Esophagus muscularis mucosa (tissue), 4 donors: Measurements from ENCODE around the gene GSK3B. TPM values are rescaled to one million over a fixed set of nuclear protein-coding genes. Genes with fewer than 3 reads are reported as not detected.

Experiments used
- DNase-seq: peaks from one replicate; pipeline ENCODE4 v3.0.0-alpha.2; 2017; ENCODE audit errors: extremely low spot score
- H3K27ac ChIP-seq, 4 donors: fragments of 200-600 bp; sonication (generic); replicated peaks in 1 of 4; 1 replicate in 3 of 4; 2 replicates in 1 of 4; pipeline ENCODE4 v1.5.1; 2016 to 2019; ENCODE audit warnings: mild to moderate bottlenecking in 1 of 4
- H3K27me3 ChIP-seq, 4 donors: fragments of 200-600 bp; sonication (generic); one replicate each; pipeline versions ENCODE4 v1.5.1 to v1.6.0; 2016 to 2019
- H3K36me3 ChIP-seq, 4 donors: fragments of 200-600 bp; sonication (generic); one replicate each; pipeline ENCODE4 v1.5.1; 2016 to 2019
- H3K4me1 ChIP-seq, 4 donors: fragments of 200-600 bp; sonication (generic); one replicate each; pipeline ENCODE4 v1.5.1; 2016 to 2019
- H3K4me3 ChIP-seq, 4 donors: fragments of 200-600 bp; sonication (generic); 1 replicate in 2 of 4; 2 replicates in 2 of 4; pipeline ENCODE4 v1.5.1; 2016 to 2019; ENCODE audit warnings: mild to moderate bottlenecking in 4 of 4, moderate library complexity in 1 of 4
- H3K9me3 ChIP-seq, 4 donors: fragments of 200-600 bp; sonication (generic); 1 replicate in 3 of 4; 2 replicates in 1 of 4; pipeline ENCODE4 v1.5.1; 2016 to 2019
- EP300 ChIP-seq: sonication (generic); formaldehyde crosslinking; IDR thresholded peaks from one replicate; pipeline ENCODE4 v1.6.1; 2017; ENCODE audit warnings: antibody characterized with exemption
- POLR2A ChIP-seq: fragments of 450-650 bp; IDR thresholded peaks from one replicate; pipeline ENCODE4 v1.6.1; 2017; ENCODE audit warnings: antibody characterized with exemption, moderate library complexity, mild to moderate bottlenecking, low read depth
- POLR2AphosphoS5 ChIP-seq, 2 donors: sonication (generic); formaldehyde crosslinking; IDR thresholded peaks; one replicate each; pipeline ENCODE4 v1.6.1; 2017; ENCODE audit warnings: antibody characterized with exemption in 2 of 2
- WGBS: methylation state at CpG from one replicate; pipeline ENCODE4 v1.1.5; 2018; 5-methylcytosine and 5-hydroxymethylcytosine counted together
- intact Hi-C: fragments of 100-400 bp; cut with DNase I; formaldehyde crosslinking; loops from one replicate; pipeline ENCODE4 v1.15.1; 2023
- total RNA-seq, 4 donors: library from RNA; depleted of rRNA; stranded (reverse); fragments of >200 nt; gene quantifications; one replicate each; pipeline versions ENCODE4 v1.1.0 to v1.2.1, GENCODE V29; 2016
- TF ChIP-seq, protein P1 (sequence below), 3 experiments: fragments of 200-600 bp in 2 of 3; fragments of 450-650 bp in 1 of 3; sonication (generic) in 2 of 3; IDR thresholded peaks; one replicate each; pipeline ENCODE4 v1.5.1; 2017 to 2019; ENCODE audit warnings: antibody characterized with exemption in 3 of 3, mild to moderate bottlenecking in 2 of 3, moderate library complexity in 1 of 3

GSK3B gene
- total RNA-seq, 4 donors from 2014 or later: 30.3 to 35.4 (median 31.3) TPM

DNA sequence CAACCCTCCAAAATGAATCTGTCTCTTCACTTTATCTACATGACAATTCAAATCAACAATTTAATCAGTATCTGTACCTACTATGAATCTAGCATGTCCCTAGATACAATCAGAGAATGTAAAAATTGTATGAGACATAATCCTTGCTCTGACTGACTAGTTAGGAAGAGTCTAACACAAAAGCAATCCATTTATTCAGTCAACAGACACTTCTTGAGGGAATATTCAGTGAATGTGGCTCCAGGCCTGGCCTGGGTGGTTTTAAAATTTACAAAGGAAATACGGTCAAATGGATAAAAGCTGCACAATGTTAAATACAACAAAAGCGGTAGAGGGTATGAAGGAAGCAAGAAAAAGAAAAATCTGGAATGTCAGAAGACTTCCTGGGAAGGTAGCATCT, 45.2 kb downstream of the GSK3B start:
- Histone ChIP-seq H3K36me3 (no peaks in the 10 kb centered on the region), H3K27ac (no peak overlapping the region), H3K4me1 (peaks cover 43 to 51% (median 46%) of the 10 kb centered on the region in 4 donors), H3K27me3 (no peaks in the 10 kb centered on the region), H3K9me3 (peaks cover 0 to 15% (median 10%) of the 10 kb centered on the region in 4 donors), H3K4me3 (no peak overlapping the region)
- 85% methylated on average over 2 of the region's 2 CpGs for WGBS
- no peak for DNase-seq
- intact Hi-C loops: no loop called here
- TF ChIP-seq, protein P1, sequence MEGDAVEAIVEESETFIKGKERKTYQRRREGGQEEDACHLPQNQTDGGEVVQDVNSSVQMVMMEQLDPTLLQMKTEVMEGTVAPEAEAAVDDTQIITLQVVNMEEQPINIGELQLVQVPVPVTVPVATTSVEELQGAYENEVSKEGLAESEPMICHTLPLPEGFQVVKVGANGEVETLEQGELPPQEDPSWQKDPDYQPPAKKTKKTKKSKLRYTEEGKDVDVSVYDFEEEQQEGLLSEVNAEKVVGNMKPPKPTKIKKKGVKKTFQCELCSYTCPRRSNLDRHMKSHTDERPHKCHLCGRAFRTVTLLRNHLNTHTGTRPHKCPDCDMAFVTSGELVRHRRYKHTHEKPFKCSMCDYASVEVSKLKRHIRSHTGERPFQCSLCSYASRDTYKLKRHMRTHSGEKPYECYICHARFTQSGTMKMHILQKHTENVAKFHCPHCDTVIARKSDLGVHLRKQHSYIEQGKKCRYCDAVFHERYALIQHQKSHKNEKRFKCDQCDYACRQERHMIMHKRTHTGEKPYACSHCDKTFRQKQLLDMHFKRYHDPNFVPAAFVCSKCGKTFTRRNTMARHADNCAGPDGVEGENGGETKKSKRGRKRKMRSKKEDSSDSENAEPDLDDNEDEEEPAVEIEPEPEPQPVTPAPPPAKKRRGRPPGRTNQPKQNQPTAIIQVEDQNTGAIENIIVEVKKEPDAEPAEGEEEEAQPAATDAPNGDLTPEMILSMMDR (IDR thresholded peaks at IDR 0.05): no peak

DNA sequence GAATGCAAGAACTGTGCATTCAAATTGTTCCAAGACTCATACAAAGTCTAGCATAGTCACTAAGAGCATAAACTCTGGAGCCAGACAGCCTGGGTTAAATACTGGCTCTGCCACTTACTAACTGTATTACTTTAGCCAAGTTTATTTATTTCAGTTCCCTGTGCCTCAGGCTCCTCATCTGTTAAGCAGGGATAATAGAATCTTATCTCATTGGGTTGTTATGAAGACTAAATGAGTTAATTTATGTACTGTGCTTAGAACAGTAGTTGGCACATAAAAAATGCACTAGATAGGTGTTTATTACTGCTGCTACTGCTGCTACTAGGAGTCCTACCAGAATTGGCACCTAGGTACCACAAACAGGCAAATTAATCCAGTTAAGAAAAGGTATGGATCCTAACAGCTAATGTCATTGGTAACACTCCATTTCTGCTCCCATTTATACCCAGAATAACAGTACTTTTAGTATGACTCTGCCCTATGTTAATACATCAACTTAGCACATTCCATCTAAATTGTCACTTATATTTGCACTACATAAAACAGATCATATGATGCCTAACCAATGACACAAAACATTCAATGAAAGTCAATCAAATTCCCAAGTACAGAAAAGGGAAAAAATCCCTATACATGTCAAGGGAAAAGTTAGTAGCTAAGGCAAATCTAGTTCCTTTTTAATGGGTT, 45.7 kb downstream of the GSK3B start:
- H3K9me3 ChIP-seq: peaks cover 0 to 15% (median 10%) of the 10 kb centered on the region in 4 donors
- no peak for DNase-seq
- no peaks in the 10 kb centered on the region for H3K36me3 ChIP-seq
- intact Hi-C loops: no loop called here
- H3K4me3 ChIP-seq: no peak overlapping the region
- no peak for TF ChIP-seq EP300
- TF ChIP-seq, protein P1 (IDR thresholded peaks at IDR 0.05): no peak
- TF ChIP-seq POLR2AphosphoS5 (IDR thresholded peaks at IDR 0.05): no peak
- no peak for TF ChIP-seq POLR2A
- H3K4me1 ChIP-seq: peaks cover 42 to 51% (median 44%) of the 10 kb centered on the region in 4 donors
- H3K27ac ChIP-seq: no peak overlapping the region
- no peaks in the 10 kb centered on the region for H3K27me3 ChIP-seq

DNA sequence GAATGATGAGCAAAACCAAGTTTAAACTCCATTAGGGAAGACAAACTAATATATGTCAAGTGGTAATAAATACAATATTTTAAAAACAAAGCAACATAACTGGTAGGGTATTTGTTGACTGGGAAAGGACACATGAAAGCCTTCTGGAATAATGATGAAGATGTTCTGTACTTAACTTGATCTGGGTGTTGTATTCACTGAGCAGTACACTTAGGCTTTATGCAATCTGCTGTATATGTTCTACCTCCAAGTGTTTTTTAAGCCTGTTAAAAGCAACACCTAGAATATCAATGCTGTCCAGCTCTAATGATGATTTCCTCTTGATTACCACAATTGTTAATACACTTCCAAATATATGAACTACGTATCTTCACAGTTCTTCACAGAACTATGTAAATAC, 46.6 kb downstream of the GSK3B start:
- H3K36me3 ChIP-seq: no peaks in the 10 kb centered on the region
- WGBS: 94% methylated on average over 1 of the region's 1 CpG
- no peak for DNase-seq
- peaks cover 37 to 46% (median 43%) of the 10 kb centered on the region in 4 donors for H3K4me1 ChIP-seq
- no peak overlapping the region for H3K27ac ChIP-seq
- H3K4me3 ChIP-seq: no peak overlapping the region
- intact Hi-C loops: no loop called here
- TF ChIP-seq, protein P1 (IDR thresholded peaks at IDR 0.05): no peak
- no peak for TF ChIP-seq POLR2AphosphoS5 (IDR thresholded peaks at IDR 0.05)
- no peak for TF ChIP-seq EP300
- TF ChIP-seq POLR2A: no peak
- H3K27me3 ChIP-seq: no peaks in the 10 kb centered on the region
- peaks cover 0 to 15% (median 10%) of the 10 kb centered on the region in 4 donors for H3K9me3 ChIP-seq

DNA sequence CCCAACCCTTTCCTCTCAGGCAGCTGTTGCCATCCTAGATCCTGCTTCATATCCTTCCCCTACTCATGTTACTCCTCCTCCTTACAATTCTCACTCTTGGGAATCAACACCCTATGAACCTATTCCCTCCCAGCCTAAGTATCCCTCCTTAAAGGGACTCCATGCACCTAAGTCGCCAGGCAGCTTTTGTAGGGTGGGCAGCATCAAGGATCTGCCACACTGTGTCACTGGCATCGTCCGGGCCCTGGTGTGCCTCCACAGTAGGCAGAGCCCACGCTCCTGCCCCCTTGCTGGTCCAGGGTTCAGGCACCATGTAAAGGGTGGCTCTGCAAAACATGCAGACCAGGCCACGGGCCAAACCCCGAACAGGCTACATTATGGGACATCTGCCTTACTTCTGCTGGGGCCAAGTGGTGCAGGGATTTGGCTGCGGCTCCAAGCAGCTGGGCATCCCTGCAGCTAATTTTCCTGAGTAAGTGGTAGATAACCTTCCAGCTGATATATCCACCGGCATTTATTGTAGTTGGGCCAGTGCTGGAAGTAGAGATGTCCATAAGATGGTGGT, 53.4 kb downstream of the GSK3B start:
- no peak for DNase-seq
- Histone ChIP-seq H3K4me3 (no peak overlapping the region), H3K27me3 (no peaks in the 10 kb centered on the region), H3K9me3 (peaks cover 0 to 38% (median 29%) of the 10 kb centered on the region in 4 donors), H3K36me3 (no peaks in the 10 kb centered on the region), H3K4me1 (peaks cover 0 to 8% (median 1%) of the 10 kb centered on the region in 4 donors), H3K27ac (no peak overlapping the region)
- intact Hi-C loops: no loop called here
- WGBS: 100% methylated on average over 4 of the region's 8 CpGs
- TF ChIP-seq POLR2AphosphoS5 (IDR thresholded peaks at IDR 0.05): no peak
- TF ChIP-seq POLR2A: no peak
- no peak for TF ChIP-seq EP300
- TF ChIP-seq, protein P1 (IDR thresholded peaks at IDR 0.05): no peak
